Uterus (tissue), 4 donors: Measurements from ENCODE around the gene MAP3K3. TPM values are rescaled to one million over a fixed set of nuclear protein-coding genes. Genes with fewer than 3 reads are reported as not detected.
A peak's percentile ranks its signal among the peaks of the same experiment; 100 is the strongest.

Experiments used
- DNase-seq, 2 donors: peaks; one replicate each; pipeline ENCODE4 v3.0.0-alpha.2; 2019 to 2020
- H3K27ac ChIP-seq, 2 donors: fragments of 200-600 bp; sonication (generic); 1 replicate in 1 of 2; 2 replicates in 1 of 2; pipeline ENCODE4 v1.5.1; 2016 to 2018
- H3K27me3 ChIP-seq, 2 donors: fragments of 200-600 bp; sonication (generic); one replicate each; pipeline ENCODE4 v1.5.1; 2018 to 2019; ENCODE audit warnings: control low read depth in 1 of 2
- H3K36me3 ChIP-seq, 2 donors: fragments of 200-600 bp; sonication (generic); one replicate each; pipeline ENCODE4 v1.5.1; 2019; ENCODE audit warnings: control low read depth in 1 of 2
- H3K4me1 ChIP-seq, 2 donors: fragments of 200-600 bp; sonication (generic); one replicate each; pipeline ENCODE4 v1.5.1; 2018 to 2019; ENCODE audit warnings: control low read depth in 1 of 2
- H3K4me3 ChIP-seq, 2 donors: fragments of 200-600 bp; sonication (generic); 1 replicate in 1 of 2; 2 replicates in 1 of 2; pipeline ENCODE4 v1.5.1; 2018 to 2019; ENCODE audit warnings: mild to moderate bottlenecking in 1 of 2
- H3K9me3 ChIP-seq, 2 donors: fragments of 200-600 bp; sonication (generic); one replicate each; pipeline ENCODE4 v1.5.1; 2019; ENCODE audit warnings: control low read depth in 1 of 2
- CTCF ChIP-seq, 4 experiments: fragments of 200-600 bp in 2 of 4; fragments of 450-650 bp in 2 of 4; sonication (generic) in 2 of 4; IDR thresholded peaks; one replicate each; pipeline ENCODE4 v1.5.1; 2016 to 2019; ENCODE audit warnings: antibody characterized with exemption in 4 of 4, mild to moderate bottlenecking in 2 of 4, moderate library complexity in 1 of 4
- POLR2A ChIP-seq, 2 donors: fragments of 450-650 bp; IDR thresholded peaks; one replicate each; pipeline ENCODE4 v1.6.1; 2016; ENCODE audit warnings: antibody characterized with exemption in 2 of 2, mild to moderate bottlenecking in 1 of 2, moderate library complexity in 1 of 2
- intact Hi-C: fragments of 100-400 bp; cut with DNase I; formaldehyde crosslinking; loops from one replicate; pipeline ENCODE4 v1.15.1; 2023; ENCODE audit warnings: low total_unique reads
- total RNA-seq, 4 donors: library from RNA; depleted of rRNA in 3 of 4; stranded (reverse); fragments of >200 nt in 3 of 4; gene quantifications; one replicate each; pipeline versions ENCODE4 v1.1.0 to v1.2.4, GENCODE V29; 2014 to 2023
- donor health status: DM: yes; HTN: yes; CAD: no.

Gene MAP3K3
- total RNA-seq, 4 donors from 2014 or later: 31.5 to 63.0 (median 56.3) TPM

- H3K27ac ChIP-seq: no peak overlapping the region
- H3K36me3 ChIP-seq: no peaks in the 10 kb centered on the region
- TF ChIP-seq CTCF (IDR thresholded peaks at IDR 0.05) (peak in 1 of 4 experiments; percentile 14), POLR2A (IDR thresholded peaks at IDR 0.05) (no peak)
- H3K27me3 ChIP-seq: no peaks in the 10 kb centered on the region
- intact Hi-C loops: no loop called here
- no peak overlapping the region for H3K4me3 ChIP-seq
- no peaks in the 10 kb centered on the region for H3K9me3 ChIP-seq
- H3K4me1 ChIP-seq: peaks cover 0 to 10% of the 10 kb centered on the region in 2 donors
- DNase-seq: no peak
These were observed 75.4 kb downstream of the MAP3K3 start for GRCh38 chr17:63697341-63698286.

GRCh38 chr17:63698381-63698885 lies 76.2 kb downstream of the MAP3K3 start:
- intact Hi-C loops: no loop called here
- DNase-seq: no peak
- H3K27ac ChIP-seq: peak overlapping the region in 1 of 2 donors; percentile 73
- peaks cover 0 to 10% of the 10 kb centered on the region in 2 donors for H3K4me1 ChIP-seq
- TF ChIP-seq CTCF (IDR thresholded peaks at IDR 0.05) (no peak), POLR2A (IDR thresholded peaks at IDR 0.05) (no peak)
- H3K36me3 ChIP-seq: no peaks in the 10 kb centered on the region
- no peak overlapping the region for H3K4me3 ChIP-seq
- no peaks in the 10 kb centered on the region for H3K9me3 ChIP-seq
- no peaks in the 10 kb centered on the region for H3K27me3 ChIP-seq

- H3K4me1 ChIP-seq: peaks cover 0 to 10% of the 10 kb centered on the region in 2 donors
- peak in 1 of 2 donors; percentile 33 for DNase-seq
- peak overlapping the region in 1 of 2 donors; percentile 64 for H3K4me3 ChIP-seq
- H3K27ac ChIP-seq: peak overlapping the region; percentile 31 to 73
- intact Hi-C loops: no loop called here
- H3K9me3 ChIP-seq: no peaks in the 10 kb centered on the region
- no peaks in the 10 kb centered on the region for H3K27me3 ChIP-seq
- no peaks in the 10 kb centered on the region for H3K36me3 ChIP-seq
- TF ChIP-seq CTCF (IDR thresholded peaks at IDR 0.05): no peak
- TF ChIP-seq POLR2A (IDR thresholded peaks at IDR 0.05): no peak
These were observed 76.8 kb downstream of the MAP3K3 start for GRCh38 chr17:63698886-63699637.

- peak; percentile 42 to 54 for DNase-seq
These were observed 77.7 kb downstream of the MAP3K3 start, which contains the start of gene LIMD2 for GRCh38 chr17:63699638-63700527. Gene LIMD2, minus strand, starts transcription at chr17:63700125. Its CDS starts 827 bp downstream, at chr17:63699298.

More at GRCh38 chr17:63699638-63700527, 77.7 kb downstream of the MAP3K3 start, which contains the start of gene LIMD2:
- TF ChIP-seq POLR2A (IDR thresholded peaks at IDR 0.05): no peak
- TF ChIP-seq CTCF (IDR thresholded peaks at IDR 0.05): no peak
- peak within 1 kb of the TSS; percentile 2 to 64 for H3K4me3 ChIP-seq
- intact Hi-C loops: no loop called here
- no peaks in the 10 kb centered on the region for H3K36me3 ChIP-seq
- H3K27ac ChIP-seq: peak within 1 kb of the TSS; percentile 31 to 73
- peaks cover 0 to 10% of the 10 kb centered on the region in 2 donors for H3K4me1 ChIP-seq
- H3K27me3 ChIP-seq: no peaks in the 10 kb centered on the region
- H3K9me3 ChIP-seq: no peaks in the 10 kb centered on the region
